Left lobe of liver (tissue), 2 donors: ENCODE measurements around the gene CYYR1. TPM values are rescaled to one million over a fixed set of nuclear protein-coding genes. Genes with fewer than 3 reads are reported as not detected.
"Not testable (repeated sequence)": the region's sequence is repeated elsewhere in the genome, so short reads cannot be mapped to it uniquely, and the experiment has no call there.

ENCODE experiments used
- ATAC-seq: fragments of 200-7000 bp; cut with Tn5 transposase; one replicate; pipeline ENCODE4 v1.9.1; 2020; ENCODE audit warnings: mild to moderate bottlenecking, moderate library complexity
- DNase-seq: peaks from one replicate; pipeline ENCODE4 v3.0.0-alpha.2; 2020; ENCODE audit warnings: low spot score
- total RNA-seq: library from RNA; stranded (reverse); gene quantifications from one replicate; pipeline ENCODE4 v1.2.1, GENCODE V29; 2021
- donor health status: DM: no; HTN: no; CAD: no; lungs with moderate emphysema.
- donor health status: DM: no; HTN: yes; CAD: no.

The CYYR1 gene
- total RNA-seq, 1 donor from 2014 or later: 3.6 TPM

DNA sequence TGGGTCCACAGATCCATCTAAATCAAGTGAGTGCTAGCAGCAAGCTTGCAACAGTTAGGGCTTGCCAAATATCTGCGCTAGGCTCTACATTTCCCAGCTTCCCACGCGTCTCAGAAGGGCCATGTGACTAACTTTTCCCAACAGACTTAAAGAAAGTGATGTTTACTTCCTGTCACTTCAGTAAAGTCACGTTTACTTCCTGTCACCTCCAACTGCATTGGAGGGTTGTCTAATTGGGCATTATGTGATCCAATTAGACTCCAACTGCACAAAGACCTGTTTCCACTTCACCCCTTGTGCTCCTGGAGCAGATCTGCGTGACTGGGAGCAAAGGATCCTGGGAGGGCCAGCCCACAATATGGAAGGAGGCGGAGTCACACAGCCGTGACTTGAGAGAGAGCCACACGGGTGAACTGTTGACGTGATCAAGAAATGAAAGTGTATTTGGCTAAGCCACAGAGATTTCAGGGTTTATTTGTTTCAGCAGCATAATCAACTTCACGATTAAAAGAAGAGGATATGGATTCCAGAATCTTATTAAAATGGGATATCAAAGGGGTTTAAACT lies 77.7 kb downstream of the CYYR1 start:
- DNase-seq (no peak), ATAC-seq (no peak)

GRCh38 chr21:26491663-26492062 lies 81.4 kb downstream of the CYYR1 start:
- ATAC-seq (no peak), DNase-seq (no peak)

DNA sequence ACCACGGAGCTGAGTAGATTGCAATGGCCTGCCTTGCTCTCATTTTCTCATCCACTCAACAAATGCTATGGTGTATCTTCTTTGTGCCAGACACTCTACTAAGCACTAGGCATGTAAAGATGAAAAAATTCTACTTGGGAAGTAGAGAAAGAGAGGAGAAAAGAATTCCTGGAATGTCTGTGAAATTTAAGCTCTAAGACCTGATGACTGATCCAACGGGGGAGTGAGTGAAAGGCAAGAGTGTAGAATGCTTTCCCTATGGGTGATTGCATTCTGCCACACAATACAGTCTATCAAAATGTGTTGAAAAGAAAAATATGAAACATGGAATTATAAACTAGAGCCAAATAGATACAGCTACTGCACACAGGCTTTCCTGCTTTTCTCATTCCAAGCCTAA lies 82.3 kb downstream of the CYYR1 start:
- DNase-seq (no peak), ATAC-seq (no peak)

- no peak for DNase-seq
- ATAC-seq: no peak
These were observed 83.3 kb downstream of the CYYR1 start for GRCh38 chr21:26489781-26490180.

- DNase-seq: no peak
- ATAC-seq: no peak
These were observed 85.1 kb downstream of the CYYR1 start for GRCh38 chr21:26487981-26488480.

- ATAC-seq (no peak), DNase-seq (no peak)
These were observed 99.6 kb downstream of the CYYR1 start for GRCh38 chr21:26473471-26473870.

DNA sequence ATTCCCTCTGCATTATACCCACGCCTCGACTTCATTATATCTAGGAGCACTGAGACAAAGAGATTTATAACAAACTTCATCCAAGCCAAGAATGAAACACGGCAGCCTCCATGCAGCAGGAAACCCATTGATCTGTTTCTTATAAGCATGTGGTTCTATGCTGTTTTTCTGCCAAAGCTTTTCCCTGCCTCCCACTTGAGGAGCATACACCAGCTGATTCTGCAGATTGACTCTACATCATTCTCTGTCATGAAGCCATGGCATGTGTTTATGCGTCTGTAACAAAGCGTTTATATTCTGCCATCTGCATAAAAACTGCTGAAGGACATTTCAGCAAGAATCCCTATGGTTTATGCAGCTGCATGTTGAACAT lies 102.0 kb downstream of the CYYR1 start:
- ATAC-seq (no peak), DNase-seq (no peak)

- ATAC-seq (no peak), DNase-seq (no peak)
These were observed 102.6 kb downstream of the CYYR1 start for GRCh38 chr21:26470351-26471098.

- DNase-seq (no peak), ATAC-seq (no peak)
These were observed 103.3 kb downstream of the CYYR1 start for GRCh38 chr21:26469789-26470188.

DNA sequence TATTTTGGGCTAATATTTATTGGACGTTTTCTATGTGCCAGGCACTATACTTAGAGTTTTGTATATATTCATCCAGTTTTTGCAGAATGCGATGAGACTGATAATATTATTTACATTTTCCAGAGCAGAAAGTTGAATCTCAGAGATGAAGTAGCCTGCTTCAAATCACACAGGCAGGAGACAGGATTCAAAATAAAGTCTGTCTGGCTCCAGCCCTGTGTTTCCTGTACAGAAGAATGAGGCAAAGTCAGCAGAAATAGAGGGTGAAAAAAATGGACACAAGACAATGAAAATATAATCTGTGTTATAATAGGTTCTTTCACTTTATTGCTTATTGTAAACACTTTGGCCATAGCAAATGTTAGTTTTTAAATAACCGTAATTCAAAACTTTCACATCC lies 107.2 kb downstream of the CYYR1 start:
- DNase-seq: no peak
- ATAC-seq: no peak

GRCh38 chr21:26461500-26461899 lies 111.6 kb downstream of the CYYR1 start:
- DNase-seq (no peak), ATAC-seq (no peak)

DNA sequence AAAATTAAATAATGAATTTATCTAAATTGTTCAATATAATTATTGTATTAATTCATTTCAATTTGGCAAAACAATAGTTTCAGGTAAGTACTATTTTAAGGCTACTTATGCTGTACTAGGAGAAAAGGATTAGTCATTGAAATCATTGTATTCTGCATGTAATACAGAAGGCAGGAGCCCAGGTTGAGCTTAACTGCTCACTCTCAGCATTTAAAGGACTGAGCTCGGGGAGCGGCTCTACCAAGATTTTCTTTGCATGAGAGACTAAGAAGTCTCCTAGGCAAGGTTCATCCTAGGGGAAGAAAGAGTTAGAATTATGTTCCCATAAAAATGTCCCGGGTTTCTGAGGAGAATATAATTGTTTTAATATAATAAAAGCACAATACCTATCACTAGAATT lies 112.5 kb downstream of the CYYR1 start:
- ATAC-seq (no peak), DNase-seq (no peak)

DNA sequence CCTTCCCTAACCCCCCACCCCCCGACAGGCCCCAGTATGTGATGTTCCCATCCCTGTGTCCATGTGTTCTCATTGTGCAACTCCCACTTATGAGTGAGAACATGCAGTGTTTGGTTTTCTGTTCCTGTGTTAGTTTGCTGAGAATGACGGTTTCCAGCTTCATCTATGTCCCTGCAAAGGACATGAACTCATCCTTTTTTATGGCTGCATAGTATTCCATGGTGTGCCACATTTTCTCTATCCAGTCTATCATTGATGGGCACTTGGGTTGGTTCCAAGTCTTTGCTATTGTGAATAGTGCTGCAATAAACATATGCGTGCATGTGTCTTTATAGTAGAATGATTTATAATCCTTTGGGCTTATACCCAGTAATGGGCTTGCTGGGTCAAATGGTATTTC lies 114.2 kb downstream of the CYYR1 start:
- not testable (repeated sequence) for ATAC-seq, DNase-seq

- ATAC-seq: no peak
- DNase-seq: no peak
These were observed 115.3 kb downstream of the CYYR1 start for GRCh38 chr21:26457817-26458216.

GRCh38 chr21:26453267-26453666 lies 119.8 kb downstream of the CYYR1 start:
- ATAC-seq (no peak), DNase-seq (no peak)

- ATAC-seq: no peak
- DNase-seq: no peak
These were observed 121.9 kb downstream of the CYYR1 start for GRCh38 chr21:26451081-26451740.

DNA sequence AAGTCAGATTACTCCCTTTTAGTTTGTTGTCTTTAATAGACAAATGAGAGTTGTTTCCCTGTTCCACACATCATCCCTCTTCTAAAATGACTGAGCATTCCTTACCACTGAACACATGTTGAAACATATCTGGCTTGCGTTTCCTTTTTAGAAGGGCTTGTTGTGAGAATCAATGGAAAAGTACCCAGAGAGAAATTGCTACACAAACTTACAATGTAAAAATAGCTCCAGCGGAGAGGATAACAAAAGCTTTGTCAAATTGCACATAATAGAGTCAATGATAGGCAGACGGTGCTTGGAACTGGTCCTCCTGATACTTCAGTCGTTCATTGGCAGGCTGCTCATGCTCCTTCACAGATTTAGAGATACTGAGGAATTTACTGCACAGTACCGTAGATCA lies 123.9 kb downstream of the CYYR1 start:
- ATAC-seq (no peak), DNase-seq (no peak)

DNA sequence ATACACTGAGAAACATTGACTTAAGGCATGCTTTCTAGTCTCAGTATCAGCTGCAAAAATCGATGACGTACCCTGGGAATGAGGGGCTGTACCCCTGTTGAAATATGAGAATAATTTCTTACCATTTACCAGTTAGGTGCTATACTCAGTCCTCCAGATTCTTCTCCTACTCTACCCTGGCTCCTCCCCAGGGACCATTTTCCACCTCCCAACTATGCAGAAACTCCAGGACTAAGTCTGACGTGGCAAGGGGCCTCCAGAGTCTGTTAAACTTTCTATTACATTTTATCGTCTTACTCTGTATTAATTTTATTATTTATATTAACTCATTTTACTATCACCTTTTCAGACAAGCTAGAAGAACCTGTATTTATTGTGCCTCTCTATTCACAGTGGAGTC lies 124.3 kb downstream of the CYYR1 start:
- DNase-seq (no peak), ATAC-seq (no peak)

GRCh38 chr21:26447932-26448475 lies 125.1 kb downstream of the CYYR1 start:
- ATAC-seq: no peak
- DNase-seq: no peak

GRCh38 chr21:26445440-26445839 lies 127.6 kb downstream of the CYYR1 start:
- ATAC-seq (no peak), DNase-seq (no peak)

DNA sequence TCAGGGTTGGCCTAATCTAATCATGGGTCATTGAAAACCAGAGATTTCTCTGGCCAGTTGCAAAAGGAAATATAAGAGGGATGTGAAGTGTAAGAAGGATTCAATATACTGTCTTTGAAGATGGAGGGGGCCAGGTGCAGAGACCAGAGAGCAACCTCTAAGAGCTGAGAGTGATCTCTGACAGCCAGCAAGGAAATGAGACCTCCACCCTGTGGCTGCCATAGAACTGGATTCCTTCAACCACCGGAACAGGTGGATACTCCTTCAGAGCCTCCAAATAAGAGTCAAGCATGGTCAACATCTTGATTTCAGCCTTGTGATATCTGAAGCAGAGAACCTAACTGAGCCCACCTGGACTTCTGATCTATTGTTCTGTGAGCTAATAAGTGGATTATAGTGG lies 128.4 kb downstream of the CYYR1 start:
- DNase-seq (no peak), ATAC-seq (no peak)

DNA sequence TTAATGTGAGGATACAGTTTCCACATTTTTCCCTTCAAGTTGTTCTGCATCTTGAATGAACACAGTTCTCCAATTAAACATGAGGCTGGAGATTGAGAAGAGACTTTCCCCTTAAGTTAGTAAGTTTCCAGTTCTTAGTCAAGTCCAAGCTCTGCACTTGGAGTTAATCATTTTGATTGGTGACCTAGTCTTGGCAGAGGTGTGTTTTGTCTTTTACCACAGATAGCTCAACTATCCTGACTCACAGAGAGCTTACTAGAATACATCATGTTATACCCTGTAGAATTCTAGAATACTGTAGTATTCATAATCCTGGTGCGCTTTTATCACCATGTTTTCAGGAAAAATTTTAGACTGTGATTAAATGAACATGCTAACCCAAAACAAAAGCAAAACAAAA lies 129.2 kb downstream of the CYYR1 start:
- no peak for DNase-seq
- no peak for ATAC-seq
